Measurements from ENCODE around the gene ZNF438.

DNA sequence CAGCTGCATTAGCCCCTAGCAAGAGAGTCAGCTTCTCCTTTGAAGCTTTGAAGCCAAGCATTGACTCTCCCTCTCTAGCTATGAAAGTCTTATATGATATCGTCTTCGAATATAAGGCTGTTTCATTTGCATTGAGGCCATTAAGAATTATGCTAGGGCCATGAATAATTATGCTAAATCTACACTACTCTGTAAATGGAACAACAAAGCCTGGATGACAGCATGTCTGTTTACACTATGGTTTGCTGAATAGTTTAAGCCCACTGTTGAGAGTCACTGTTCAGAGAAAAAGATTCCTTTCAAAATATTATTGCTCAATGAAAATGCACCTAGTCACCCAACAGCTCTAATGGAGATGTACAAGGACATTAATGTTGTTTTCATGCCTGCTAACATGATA is 52.8 kb downstream of the ZNF438 start:
- TF ChIP-seq, protein P1, sequence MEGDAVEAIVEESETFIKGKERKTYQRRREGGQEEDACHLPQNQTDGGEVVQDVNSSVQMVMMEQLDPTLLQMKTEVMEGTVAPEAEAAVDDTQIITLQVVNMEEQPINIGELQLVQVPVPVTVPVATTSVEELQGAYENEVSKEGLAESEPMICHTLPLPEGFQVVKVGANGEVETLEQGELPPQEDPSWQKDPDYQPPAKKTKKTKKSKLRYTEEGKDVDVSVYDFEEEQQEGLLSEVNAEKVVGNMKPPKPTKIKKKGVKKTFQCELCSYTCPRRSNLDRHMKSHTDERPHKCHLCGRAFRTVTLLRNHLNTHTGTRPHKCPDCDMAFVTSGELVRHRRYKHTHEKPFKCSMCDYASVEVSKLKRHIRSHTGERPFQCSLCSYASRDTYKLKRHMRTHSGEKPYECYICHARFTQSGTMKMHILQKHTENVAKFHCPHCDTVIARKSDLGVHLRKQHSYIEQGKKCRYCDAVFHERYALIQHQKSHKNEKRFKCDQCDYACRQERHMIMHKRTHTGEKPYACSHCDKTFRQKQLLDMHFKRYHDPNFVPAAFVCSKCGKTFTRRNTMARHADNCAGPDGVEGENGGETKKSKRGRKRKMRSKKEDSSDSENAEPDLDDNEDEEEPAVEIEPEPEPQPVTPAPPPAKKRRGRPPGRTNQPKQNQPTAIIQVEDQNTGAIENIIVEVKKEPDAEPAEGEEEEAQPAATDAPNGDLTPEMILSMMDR (IDR thresholded peaks at IDR 0.05; ENCODE audit: insufficient read depth, low read length) = no peak
- TF ChIP-seq GABPA (IDR thresholded peaks at IDR 0.05; ENCODE audit: low read depth) (no peak), POLR2AphosphoS5 (IDR thresholded peaks at IDR 0.05; ENCODE audit: low read depth) (no peak)
